ENCODE results near the gene SLF2.
A peak's percentile ranks its signal among the peaks of the same experiment; 100 is the strongest.

The SLF2 gene

GRCh38 chr10:100912605-100913469, at the start of gene SLF2:
Gene SLF2 (plus strand): TSS chr10:100912963. CDS start chr10:100913111, 148 bp downstream.
- peak; percentile 98 for DNase-seq (ENCODE audit: low read depth)
- TF ChIP-seq CTCF (IDR thresholded peaks at IDR 0.05; ENCODE audit: insufficient read depth, low read depth, low read length, missing control alignments), result no peak
- peak within 1 kb of the TSS; percentile 99 for H3K4me3 ChIP-seq (ENCODE audit: low read depth, low read length)

GRCh38 chr10:100863433-100863832, 49.3 kb upstream of the SLF2 start:
- no peak overlapping the region for H3K4me3 ChIP-seq (ENCODE audit: low read depth, low read length)
- TF ChIP-seq CTCF (IDR thresholded peaks at IDR 0.05; ENCODE audit: insufficient read depth, low read depth, low read length, missing control alignments), result no peak
- no peak for DNase-seq (ENCODE audit: low read depth)

- no peak for TF ChIP-seq CTCF (IDR thresholded peaks at IDR 0.05; ENCODE audit: insufficient read depth, low read depth, low read length, missing control alignments)
- DNase-seq (ENCODE audit: low read depth), result no peak
- no peak overlapping the region for H3K4me3 ChIP-seq (ENCODE audit: low read depth, low read length)
These were observed 48.5 kb upstream of the SLF2 start for GRCh38 chr10:100864036-100864885.

GRCh38 chr10:100864978-100865377, 47.8 kb upstream of the SLF2 start:
- no peak overlapping the region for H3K4me3 ChIP-seq (ENCODE audit: low read depth, low read length)
- TF ChIP-seq CTCF (IDR thresholded peaks at IDR 0.05; ENCODE audit: insufficient read depth, low read depth, low read length, missing control alignments), result no peak
- no peak for DNase-seq (ENCODE audit: low read depth)

GRCh38 chr10:100866010-100866409, 46.8 kb upstream of the SLF2 start:
- no peak overlapping the region for H3K4me3 ChIP-seq (ENCODE audit: low read depth, low read length)
- DNase-seq (ENCODE audit: low read depth), result no peak
- no peak for TF ChIP-seq CTCF (IDR thresholded peaks at IDR 0.05; ENCODE audit: insufficient read depth, low read depth, low read length, missing control alignments)

GRCh38 chr10:100866575-100867098, 46.1 kb upstream of the SLF2 start:
- no peak for DNase-seq (ENCODE audit: low read depth)
- TF ChIP-seq CTCF (IDR thresholded peaks at IDR 0.05; ENCODE audit: insufficient read depth, low read depth, low read length, missing control alignments), result no peak
- H3K4me3 ChIP-seq (ENCODE audit: low read depth, low read length), result no peak overlapping the region

Measured in GM12865 (cell line).